ENCODE results near the gene EGFLAM.
"Not testable (repeated sequence)": the region's sequence is repeated elsewhere in the genome, so short reads cannot be mapped to it uniquely, and the experiment has no call there.

Gene EGFLAM

GRCh38 chr5:38396766-38397165 lies 138.4 kb downstream of the EGFLAM start:
- no peak overlapping the region for H3K27ac Mint-ChIP-seq
- no peaks in the 10 kb centered on the region for H3K9me3 Mint-ChIP-seq
- no peak overlapping the region for H3K4me3 Mint-ChIP-seq
- H3K36me3 Mint-ChIP-seq (ENCODE audit: low read depth), result no peaks in the 10 kb centered on the region
- H3K4me1 Mint-ChIP-seq (ENCODE audit: low read depth), result no peaks in the 10 kb centered on the region
- H3K27me3 Mint-ChIP-seq, result peaks cover 40% of the 10 kb centered on the region

GRCh38 chr5:38400365-38400764 lies 142.0 kb downstream of the EGFLAM start:
- Mint-ChIP-seq H3K4me1 (ENCODE audit: low read depth) (no peaks in the 10 kb centered on the region), H3K27ac (no peak overlapping the region), H3K36me3 (ENCODE audit: low read depth) (no peaks in the 10 kb centered on the region), H3K27me3 (peaks cover 56% of the 10 kb centered on the region), H3K4me3 (no peak overlapping the region), H3K9me3 (no peaks in the 10 kb centered on the region)

GRCh38 chr5:38401145-38401544 lies 142.8 kb downstream of the EGFLAM start:
- H3K9me3 Mint-ChIP-seq, result no peaks in the 10 kb centered on the region
- H3K4me1 Mint-ChIP-seq (ENCODE audit: low read depth), result no peaks in the 10 kb centered on the region
- H3K27me3 Mint-ChIP-seq, result peaks cover 52% of the 10 kb centered on the region
- H3K27ac Mint-ChIP-seq, result no peak overlapping the region
- H3K4me3 Mint-ChIP-seq, result no peak overlapping the region
- H3K36me3 Mint-ChIP-seq (ENCODE audit: low read depth), result no peaks in the 10 kb centered on the region

- Mint-ChIP-seq H3K9me3 (no peaks in the 10 kb centered on the region), H3K36me3 (ENCODE audit: low read depth) (no peaks in the 10 kb centered on the region), H3K27me3 (peaks cover 45% of the 10 kb centered on the region), H3K4me1 (ENCODE audit: low read depth) (no peaks in the 10 kb centered on the region), H3K4me3 (no peak overlapping the region), H3K27ac (no peak overlapping the region)
Measured at GRCh38 chr5:38403406-38403805, 145.0 kb downstream of the EGFLAM start.

- Mint-ChIP-seq H3K4me1 (ENCODE audit: low read depth) (no peaks in the 10 kb centered on the region), H3K9me3 (no peaks in the 10 kb centered on the region), H3K4me3 (no peak overlapping the region), H3K27me3 (peaks cover 40% of the 10 kb centered on the region), H3K27ac (no peak overlapping the region), H3K36me3 (ENCODE audit: low read depth) (no peaks in the 10 kb centered on the region)
Measured at GRCh38 chr5:38403877-38404635, 145.7 kb downstream of the EGFLAM start.

- no peaks in the 10 kb centered on the region for H3K9me3 Mint-ChIP-seq
- no peaks in the 10 kb centered on the region for H3K36me3 Mint-ChIP-seq (ENCODE audit: low read depth)
- H3K4me3 Mint-ChIP-seq, result no peak overlapping the region
- H3K4me1 Mint-ChIP-seq (ENCODE audit: low read depth), result no peaks in the 10 kb centered on the region
- H3K27me3 Mint-ChIP-seq, result peaks cover 40% of the 10 kb centered on the region
- H3K27ac Mint-ChIP-seq, result no peak overlapping the region
Measured at GRCh38 chr5:38404667-38405276, 146.4 kb downstream of the EGFLAM start.

- Mint-ChIP-seq H3K9me3 (no peaks in the 10 kb centered on the region), H3K4me3 (no peak overlapping the region), H3K27me3 (peaks cover 14% of the 10 kb centered on the region), H3K36me3 (ENCODE audit: low read depth) (no peaks in the 10 kb centered on the region), H3K27ac (no peak overlapping the region), H3K4me1 (ENCODE audit: low read depth) (no peaks in the 10 kb centered on the region)
Measured at GRCh38 chr5:38408446-38409198, 150.3 kb downstream of the EGFLAM start.

GRCh38 chr5:38410304-38410990 lies 152.1 kb downstream of the EGFLAM start:
- H3K27me3 Mint-ChIP-seq, result peaks cover 9% of the 10 kb centered on the region

GRCh38 chr5:38413696-38414095 lies 155.3 kb downstream of the EGFLAM start:
- no peak overlapping the region for H3K27ac Mint-ChIP-seq
- no peaks in the 10 kb centered on the region for H3K4me1 Mint-ChIP-seq (ENCODE audit: low read depth)
- no peaks in the 10 kb centered on the region for H3K36me3 Mint-ChIP-seq (ENCODE audit: low read depth)
- no peaks in the 10 kb centered on the region for H3K9me3 Mint-ChIP-seq
- H3K27me3 Mint-ChIP-seq, result peaks cover 18% of the 10 kb centered on the region
- H3K4me3 Mint-ChIP-seq, result no peak overlapping the region

More at GRCh38 chr5:38410304-38410990, 152.1 kb downstream of the EGFLAM start:
- H3K27ac Mint-ChIP-seq, result no peak overlapping the region
- no peak overlapping the region for H3K4me3 Mint-ChIP-seq
- no peaks in the 10 kb centered on the region for H3K9me3 Mint-ChIP-seq
- no peaks in the 10 kb centered on the region for H3K4me1 Mint-ChIP-seq (ENCODE audit: low read depth)
- H3K36me3 Mint-ChIP-seq (ENCODE audit: low read depth), result no peaks in the 10 kb centered on the region

GRCh38 chr5:38414348-38414747 lies 156.0 kb downstream of the EGFLAM start:
- Mint-ChIP-seq H3K4me3 (no peak overlapping the region), H3K9me3 (no peaks in the 10 kb centered on the region), H3K36me3 (ENCODE audit: low read depth) (no peaks in the 10 kb centered on the region), H3K4me1 (ENCODE audit: low read depth) (no peaks in the 10 kb centered on the region), H3K27me3 (peaks cover 23% of the 10 kb centered on the region), H3K27ac (no peak overlapping the region)

GRCh38 chr5:38415772-38416171 lies 157.4 kb downstream of the EGFLAM start:
- H3K9me3 Mint-ChIP-seq; H3K27ac Mint-ChIP-seq; H3K36me3 Mint-ChIP-seq (ENCODE audit: low read depth); H3K4me3 Mint-ChIP-seq; H3K4me1 Mint-ChIP-seq (ENCODE audit: low read depth): not testable (repeated sequence)
- peaks cover 31% of the 10 kb centered on the region for H3K27me3 Mint-ChIP-seq

- Mint-ChIP-seq H3K27me3 (peaks cover 40% of the 10 kb centered on the region), H3K36me3 (ENCODE audit: low read depth) (no peaks in the 10 kb centered on the region), H3K4me1 (ENCODE audit: low read depth) (no peaks in the 10 kb centered on the region), H3K9me3 (no peaks in the 10 kb centered on the region), H3K4me3 (no peak overlapping the region), H3K27ac (no peak overlapping the region)
Measured at GRCh38 chr5:38417658-38418017, 159.3 kb downstream of the EGFLAM start.

GRCh38 chr5:38420246-38420645 lies 161.9 kb downstream of the EGFLAM start:
- Mint-ChIP-seq H3K4me1 (ENCODE audit: low read depth) (no peaks in the 10 kb centered on the region), H3K9me3 (no peaks in the 10 kb centered on the region), H3K36me3 (ENCODE audit: low read depth) (no peaks in the 10 kb centered on the region), H3K27me3 (peaks cover 38% of the 10 kb centered on the region), H3K27ac (no peak overlapping the region), H3K4me3 (no peak overlapping the region)

GRCh38 chr5:38420691-38421390 lies 162.5 kb downstream of the EGFLAM start:
- Mint-ChIP-seq H3K27me3 (peaks cover 38% of the 10 kb centered on the region), H3K36me3 (ENCODE audit: low read depth) (no peaks in the 10 kb centered on the region), H3K4me1 (ENCODE audit: low read depth) (no peaks in the 10 kb centered on the region), H3K9me3 (no peaks in the 10 kb centered on the region), H3K4me3 (no peak overlapping the region), H3K27ac (no peak overlapping the region)
